Ovary (tissue), 3 donors: ENCODE data around the gene BBS5.

ENCODE experiments used
- CTCF ChIP-seq, 3 donors: fragments of 450-650 bp in 2 of 3; fragments of 200-600 bp in 1 of 3; IDR thresholded peaks; one replicate each; pipeline versions ENCODE4 v1.5.1 to v1.8.0; 2016 to 2022; ENCODE audit warnings: antibody characterized with exemption in 3 of 3, mild to moderate bottlenecking in 1 of 3
- EP300 ChIP-seq: sonication (generic); formaldehyde crosslinking; IDR thresholded peaks from one replicate; pipeline ENCODE4 v1.6.1; 2017; ENCODE audit warnings: antibody characterized with exemption
- donor health status: DM: no; HTN: no; CAD: no.

GRCh38 chr2:169493360-169493759 lies 14.1 kb downstream of the BBS5 start:
- TF ChIP-seq CTCF (IDR thresholded peaks at IDR 0.05) = no peak
- TF ChIP-seq EP300 = no peak
